Medulla oblongata (tissue), 1 donor: ENCODE results near the gene TENM3.
"Not testable (repeated sequence)": the region's sequence is repeated elsewhere in the genome, so short reads cannot be mapped to it uniquely, and the experiment has no call there.

Source experiments
- DNase-seq: peaks from one replicate; pipeline ENCODE4 v3.0.0-alpha.2; 2015; ENCODE audit errors: extremely low spot score

Gene TENM3

GRCh38 chr4:182337366-182337765, 94.2 kb downstream of the TENM3 start:
- DNase-seq: no peak

- DNase-seq: no peak
Measured at GRCh38 chr4:182338063-182338462, 94.9 kb downstream of the TENM3 start.

DNA sequence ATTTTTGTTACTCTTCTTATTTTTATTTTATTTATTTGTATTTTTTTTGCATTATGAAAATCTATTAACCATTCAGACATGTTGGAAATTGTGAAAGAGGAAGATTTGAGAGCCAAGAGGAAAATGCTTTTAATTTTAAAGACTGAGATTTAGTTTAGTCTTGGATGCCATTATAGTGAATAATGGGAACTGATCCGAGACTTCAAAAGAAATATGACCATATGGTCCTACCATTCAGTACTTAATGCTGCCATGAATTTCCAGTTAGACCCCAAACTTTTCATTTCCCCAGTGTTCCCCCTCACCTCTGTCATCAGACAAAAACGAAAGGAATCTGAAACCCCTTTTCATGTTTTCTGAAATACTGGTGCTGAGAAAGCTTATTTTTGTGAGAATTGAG, 95.5 kb downstream of the TENM3 start:
- no peak for DNase-seq

- DNase-seq: no peak
Measured at GRCh38 chr4:182339221-182339641, 96.0 kb downstream of the TENM3 start.

- no peak for DNase-seq
Measured at GRCh38 chr4:182343453-182343852, 100.3 kb downstream of the TENM3 start.

DNA sequence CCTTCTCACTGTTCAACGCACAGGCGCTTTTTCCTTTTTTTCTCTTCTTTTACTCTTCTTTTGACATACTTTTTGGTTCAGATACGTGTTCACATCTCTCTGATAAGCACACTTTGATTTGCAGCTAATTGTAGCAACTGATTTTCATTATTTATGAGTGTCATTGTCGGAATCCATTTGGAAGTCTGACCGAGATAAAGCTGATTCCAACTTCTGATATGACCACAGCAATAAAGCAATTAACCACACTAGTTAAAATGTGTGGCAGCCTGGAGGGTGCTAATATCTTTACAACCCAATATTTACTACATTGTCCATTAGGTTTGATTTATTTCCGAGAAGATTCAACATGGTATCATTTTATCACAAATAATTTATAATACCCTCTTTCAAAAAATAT, 101.8 kb downstream of the TENM3 start:
- DNase-seq: no peak

DNA sequence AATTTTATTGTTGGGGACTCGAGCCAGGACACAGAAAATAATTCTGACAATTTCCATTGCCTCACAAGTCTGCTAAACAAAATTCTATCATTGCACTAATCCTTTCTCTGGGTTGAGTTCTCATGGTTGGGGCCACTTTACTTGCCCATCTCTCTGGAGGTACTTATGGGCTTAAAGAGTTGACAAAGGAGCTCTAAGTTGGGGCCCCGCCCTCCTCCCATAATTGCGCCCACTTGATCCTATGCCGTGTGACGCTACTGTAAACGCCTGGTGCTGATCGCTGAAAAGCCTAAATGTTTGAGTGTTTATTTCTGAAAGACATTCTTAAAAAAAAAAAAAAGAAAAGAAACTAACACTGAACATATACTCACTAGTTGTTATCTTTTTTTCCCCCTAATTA, 103.0 kb downstream of the TENM3 start:
- no peak for DNase-seq

- no peak for DNase-seq
Measured at GRCh38 chr4:182346675-182347375, 103.6 kb downstream of the TENM3 start.

DNA sequence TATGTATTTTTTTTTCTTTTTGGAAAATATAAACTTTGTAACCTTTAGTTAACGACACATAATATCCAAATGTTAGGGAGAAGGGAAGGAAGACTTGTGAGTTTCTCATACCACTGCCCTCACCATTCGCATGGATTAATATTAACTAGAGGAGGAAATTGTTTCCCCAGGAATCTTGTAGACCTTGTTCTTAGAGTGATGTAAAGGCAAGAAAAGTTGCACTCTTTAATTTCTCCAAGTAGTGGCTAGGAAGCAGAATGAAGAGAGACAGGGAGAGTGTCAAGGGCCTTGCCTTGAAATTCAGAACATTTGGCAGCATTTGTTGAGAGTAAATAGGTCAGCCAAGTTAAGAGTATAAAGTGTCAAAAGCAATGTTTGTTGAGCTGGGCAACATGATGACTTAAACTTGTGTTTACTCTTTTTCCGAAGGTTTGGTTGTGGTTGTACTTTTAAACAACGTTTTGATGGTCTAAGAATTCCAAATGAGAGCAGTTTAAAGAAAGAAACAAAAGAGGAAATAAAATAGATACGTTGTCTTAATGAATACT, 105.7 kb downstream of the TENM3 start:
- peak; percentile 3 for DNase-seq

DNA sequence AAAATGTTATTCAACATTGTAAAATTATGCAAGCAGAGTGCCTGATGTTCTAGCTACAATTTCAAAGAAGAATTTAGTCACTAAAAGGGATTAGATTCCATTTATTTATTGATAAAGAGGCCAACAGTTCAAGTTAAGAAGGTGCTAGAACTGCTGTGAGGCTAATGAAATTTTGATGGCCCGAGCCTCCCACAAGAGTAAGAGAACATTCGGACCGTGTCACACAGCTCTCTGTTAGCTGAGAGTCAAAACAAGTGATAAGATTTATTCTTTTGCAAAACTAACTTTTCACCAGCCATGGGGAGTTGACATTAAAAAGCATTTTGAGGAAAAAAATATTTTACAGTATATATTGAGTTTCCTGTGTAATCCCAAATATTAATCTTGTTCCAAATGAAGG, 106.8 kb downstream of the TENM3 start:
- no peak for DNase-seq

- no peak for DNase-seq
Measured at GRCh38 chr4:182351485-182351884, 108.3 kb downstream of the TENM3 start.

DNA sequence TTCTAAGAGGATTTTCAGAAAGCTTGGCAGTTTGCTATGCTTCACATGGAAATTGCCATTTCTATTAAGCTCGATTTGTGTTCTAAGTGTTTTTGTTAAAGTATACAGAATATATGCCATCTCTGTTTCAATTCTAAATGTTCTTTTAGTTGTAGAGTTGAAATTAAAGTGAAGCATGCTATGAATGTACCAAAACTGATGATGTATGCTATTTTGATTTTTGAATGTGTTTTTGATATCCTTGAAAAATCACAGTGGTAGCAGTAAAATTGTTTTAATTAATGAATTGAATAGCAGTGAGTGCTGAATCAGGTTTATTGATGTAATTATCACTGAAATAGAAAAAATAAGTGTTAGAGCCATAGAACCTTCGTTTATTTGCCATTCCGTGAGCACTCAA, 110.9 kb downstream of the TENM3 start:
- DNase-seq: no peak

DNA sequence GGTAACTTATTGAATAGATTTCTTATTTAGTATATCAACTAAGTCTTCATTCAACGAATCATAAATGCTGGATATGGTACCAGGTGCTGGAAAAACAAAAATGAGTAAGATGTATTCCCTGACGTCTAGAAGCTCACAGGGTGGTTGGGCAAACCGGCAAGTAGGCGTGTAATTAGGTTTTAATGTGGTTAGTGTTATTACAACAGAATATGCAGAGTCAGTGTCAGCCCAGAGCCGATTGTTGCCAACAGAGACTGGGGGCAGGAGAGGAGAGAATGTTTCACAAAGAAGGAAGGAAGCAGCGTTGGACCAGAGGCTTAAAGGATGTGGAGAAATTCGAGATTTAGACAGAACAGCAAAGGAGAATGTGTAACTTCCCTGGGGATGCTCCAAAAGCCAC, 111.7 kb downstream of the TENM3 start:
- no peak for DNase-seq

- peak; percentile 39 for DNase-seq
Measured at GRCh38 chr4:182367153-182367552, 124.0 kb downstream of the TENM3 start.

- DNase-seq: no peak
Measured at GRCh38 chr4:182369211-182369610, 126.0 kb downstream of the TENM3 start.

DNA sequence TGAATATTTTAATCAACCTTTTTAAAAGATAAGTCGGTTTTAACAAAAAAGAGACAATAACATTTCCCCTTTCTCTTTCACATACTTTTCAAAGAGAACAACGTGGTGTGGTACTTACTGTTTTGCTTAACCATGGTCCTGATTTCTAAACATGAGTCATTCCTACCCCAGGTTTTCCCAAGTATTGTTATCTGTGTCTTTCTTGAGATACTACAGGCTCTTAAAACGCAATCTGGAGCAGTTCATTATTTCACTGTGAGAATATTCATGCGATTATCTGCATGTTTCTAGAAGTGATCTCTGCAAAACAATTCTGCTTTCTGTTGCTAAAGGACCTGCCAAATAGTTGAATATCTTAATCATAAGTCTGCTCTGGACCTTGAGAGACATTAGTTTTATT, 127.3 kb downstream of the TENM3 start:
- no peak for DNase-seq

- DNase-seq: no peak
Measured at GRCh38 chr4:182380771-182381181, 137.6 kb downstream of the TENM3 start.

DNA sequence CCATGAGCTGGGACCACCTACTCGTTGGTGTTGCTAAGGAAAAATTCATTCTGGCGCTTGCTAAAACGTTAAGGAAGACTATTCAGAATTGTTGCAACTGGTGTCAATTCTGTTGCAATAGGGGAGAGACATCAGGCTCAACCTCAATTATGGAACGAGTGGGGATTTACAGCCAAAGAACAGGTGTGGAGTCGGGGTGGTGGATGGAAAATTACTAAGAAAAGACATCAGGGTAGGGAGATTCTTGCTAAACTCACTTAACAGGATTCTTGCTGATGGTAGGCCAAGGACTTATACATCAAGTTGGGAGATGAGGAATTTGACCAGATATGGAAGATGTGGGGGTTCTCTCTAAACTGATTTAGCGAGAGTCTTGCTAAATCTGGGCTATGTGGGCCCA, 139.7 kb downstream of the TENM3 start:
- no peak for DNase-seq

GRCh38 chr4:182384631-182385091, 141.5 kb downstream of the TENM3 start:
- peak; percentile 12 for DNase-seq

- no peak for DNase-seq
Measured at GRCh38 chr4:182385897-182386296, 142.7 kb downstream of the TENM3 start.

DNA sequence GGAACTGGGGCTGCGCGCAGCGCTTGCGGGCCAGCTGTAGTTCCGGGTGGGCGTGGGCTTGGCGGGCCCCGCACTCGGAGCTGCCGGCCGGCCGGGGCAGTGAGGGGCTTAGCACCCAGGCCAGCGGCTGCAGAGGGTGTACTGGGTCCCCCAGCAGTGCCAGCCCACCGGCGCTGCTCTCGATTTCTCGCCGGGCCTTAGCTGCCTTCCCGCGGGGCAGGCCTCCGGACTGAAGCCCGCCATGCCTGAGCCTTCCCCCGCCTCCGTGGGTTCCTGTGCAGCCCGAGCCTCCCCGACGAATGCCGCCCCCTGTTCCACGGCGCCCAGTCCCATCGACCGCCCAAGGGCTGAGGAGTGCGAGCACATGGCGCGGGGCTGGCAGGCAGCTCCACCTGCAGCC, 143.4 kb downstream of the TENM3 start:
- not testable (repeated sequence) for DNase-seq

DNA sequence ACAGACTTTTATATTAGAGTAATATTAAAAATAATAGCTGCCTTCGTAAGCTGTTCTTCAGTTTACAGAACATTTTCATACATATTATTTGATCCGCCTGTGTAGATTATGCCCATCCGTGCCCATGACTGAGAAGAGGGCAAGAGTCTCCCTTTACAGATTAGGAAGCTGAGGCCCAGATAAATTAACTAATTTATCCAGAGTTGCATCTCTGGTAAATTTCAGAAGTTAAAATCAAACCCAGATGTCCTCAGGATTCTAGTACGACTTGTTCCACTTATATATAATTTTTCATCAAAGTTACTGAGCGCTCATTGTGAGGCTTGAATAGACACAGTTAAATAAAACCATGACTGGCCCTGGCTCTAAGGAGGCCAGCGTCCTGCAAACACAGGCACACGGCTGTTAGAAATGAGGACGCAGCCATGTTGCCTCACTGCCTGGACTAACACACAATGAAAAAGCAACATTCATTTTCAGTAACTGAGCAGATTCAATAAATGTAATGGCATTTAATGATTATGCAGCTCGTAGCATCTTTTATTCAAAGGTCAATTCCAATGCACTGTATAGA, 148.0 kb downstream of the TENM3 start:
- DNase-seq: no peak

DNA sequence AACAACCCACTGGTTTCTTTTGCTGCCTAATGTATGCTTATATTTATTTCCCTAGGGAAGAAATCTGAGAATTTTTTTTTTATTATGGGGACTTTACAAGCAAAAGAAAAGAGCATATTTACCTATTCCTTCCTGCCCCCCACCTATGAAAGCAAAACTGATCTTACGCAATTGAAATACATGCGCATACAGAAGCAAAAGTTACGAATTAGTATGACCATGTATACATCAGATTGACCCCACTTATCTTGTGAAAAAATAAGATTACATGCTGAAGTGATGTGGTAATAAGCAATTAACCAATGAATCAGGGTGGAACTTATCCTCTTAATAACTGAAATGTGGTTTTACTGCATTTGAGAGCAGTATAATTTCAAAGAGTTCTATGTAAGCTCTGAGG, 151.0 kb downstream of the TENM3 start:
- no peak for DNase-seq
